HCT116 (cell line): ENCODE measurements around the gene SLC15A2. TPM values are rescaled to one million over a fixed set of nuclear protein-coding genes. Genes with fewer than 3 reads are reported as not detected.

Source experiments
- ATAC-seq: fragments of 200-7000 bp; cut with Tn5 transposase; 2 replicates; pipeline ENCODE4 v1.9.1; 2020; ENCODE audit warnings: mild to moderate bottlenecking, moderate library complexity
- BruUV-seq: library from RNA; stranded (reverse); fragments of 400-500 nt; replicated peaks from 2 replicates; lab custom pipeline; 2021; lab: Mats Ljungman, UMichigan
- CTCF ChIA-PET: fragments of 300-600 bp; sonication (Branson Sonifier 250); formaldehyde crosslinking; loops from one replicate; lab custom pipeline; 2021; ENCODE audit warnings: antibody characterized with exemption; lab: Charles Lee
- POLR2A ChIA-PET: fragments of 300-600, 350-600 bp; sonication (Branson Sonifier 250); formaldehyde crosslinking; loops from one replicate; lab custom pipeline; 2021; ENCODE audit warnings: antibody characterized with exemption; lab: Charles Lee
- RAD21 ChIA-PET, 2 experiments: fragments of 300-600 bp; sonication (Branson Sonifier 250); formaldehyde crosslinking; loops; one replicate each; lab custom pipeline; 2023; ENCODE audit warnings: low total read pairs in 2 of 2; ENCODE audit not compliant: uncharacterized antibody in 2 of 2, unreplicated experiment in 2 of 2, low non-redundant PET in 1 of 2; lab: Charles Lee
- DNase-seq: peaks from one replicate; pipeline ENCODE4 v3.0.0-alpha.2; 2010; ENCODE audit warnings: low read depth, low spot score
- H2AFZ ChIP-seq: fragments of 200-600 bp; shearing (Covaris generic), sonication (generic); 2 replicates; pipeline ENCODE4 v1.6.1; 2017; ENCODE audit warnings: low read depth, mixed run types, mixed read lengths, antibody characterized with exemption, low read length; ENCODE audit not compliant: poor library complexity, severe bottlenecking
- H3K27ac ChIP-seq: 2 replicates; pipeline ENCODE4 v1.5.1; 2012; ENCODE audit warnings: low read depth, low read length
- H3K27me3 ChIP-seq: fragments of 200-600 bp; sonication (generic); 2 replicates; pipeline ENCODE4 v1.6.1; 2016; ENCODE audit warnings: mixed run types, low read length, mixed read lengths; ENCODE audit not compliant: insufficient read depth
- H3K36me3 ChIP-seq, 2 experiments: fragments of 200-500 bp in 1 of 2; fragments of 200-600 bp in 1 of 2; sonication (Bioruptor generic) in 1 of 2; sonication (generic) in 1 of 2; 2 replicates each; pipeline versions ENCODE4 v1.5.1 to v1.6.1; 2014 to 2016; ENCODE audit warnings: low read length in 2 of 2, inconsistent platforms in 1 of 2, mixed read lengths in 1 of 2, mixed run types in 1 of 2; ENCODE audit not compliant: insufficient read depth in 2 of 2, control insufficient read depth in 1 of 2
- H3K4me1 ChIP-seq, 2 experiments: fragments of 200-600 bp in 1 of 2; sonication (generic) in 1 of 2; 2 replicates each; pipeline versions ENCODE4 v1.5.1 to v1.6.1; 2012 to 2017; ENCODE audit warnings: low read length in 2 of 2, inconsistent platforms in 1 of 2, mild to moderate bottlenecking in 1 of 2, mixed read lengths in 1 of 2, mixed run types in 1 of 2, moderate library complexity in 1 of 2; ENCODE audit not compliant: insufficient read depth in 2 of 2, control insufficient read depth in 1 of 2
- H3K4me2 ChIP-seq: fragments of 200-600 bp; sonication (generic); 2 replicates; pipeline ENCODE4 v1.6.1; 2017; ENCODE audit warnings: mixed run types, low read length, mixed read lengths
- H3K4me3 ChIP-seq, 2 experiments: fragments of 200-600 bp in 1 of 2; sonication (generic) in 1 of 2; replicated peaks in 1 of 2; 2 replicates each; pipeline ENCODE4 v1.5.1; 2011 to 2016; ENCODE audit warnings: low read length in 2 of 2, control low read depth in 1 of 2, low read depth in 1 of 2, mild to moderate bottlenecking in 1 of 2, mixed read lengths in 1 of 2, mixed run types in 1 of 2
- H3K79me2 ChIP-seq: fragments of 200-600 bp; sonication (generic); 2 replicates; pipeline ENCODE4 v1.6.1; 2017; ENCODE audit warnings: mild to moderate bottlenecking, mixed run types, low read length, moderate library complexity, mixed read lengths; ENCODE audit not compliant: insufficient read depth
- H3K9ac ChIP-seq: fragments of 200-600 bp; sonication (generic); 2 replicates; pipeline ENCODE4 v1.6.1; 2016; ENCODE audit warnings: low read length, mixed read lengths
- H3K9me2 ChIP-seq: fragments of 200-600 bp; sonication (generic), shearing (Covaris generic); 2 replicates; pipeline ENCODE4 v1.6.1; 2017; ENCODE audit warnings: mixed run types, mild to moderate bottlenecking, moderate library complexity; ENCODE audit not compliant: insufficient read depth
- H3K9me3 ChIP-seq, 2 experiments: fragments of 200-500 bp in 1 of 2; fragments of 200-600 bp in 1 of 2; sonication (Bioruptor generic) in 1 of 2; sonication (generic) in 1 of 2; 2 replicates each; pipeline ENCODE4 v1.6.1; 2014 to 2017; ENCODE audit warnings: low read length in 2 of 2, mixed read lengths in 2 of 2, inconsistent platforms in 1 of 2, low read depth in 1 of 2, mild to moderate bottlenecking in 1 of 2, mixed run types in 1 of 2, moderate library complexity in 1 of 2; ENCODE audit not compliant: control insufficient read depth in 1 of 2, insufficient read depth in 1 of 2
- H4K20me1 ChIP-seq: fragments of 200-600 bp; sonication (generic), shearing (Covaris generic); 2 replicates; pipeline ENCODE4 v1.6.1; 2017; ENCODE audit warnings: mixed run types, mild to moderate bottlenecking, moderate library complexity; ENCODE audit not compliant: insufficient read depth
- ATF3 ChIP-seq: IDR thresholded peaks from 2 replicates; pipeline ENCODE4 v1.6.1; 2012
- CTCF ChIP-seq, 3 experiments: fragments of 200-600 bp in 1 of 3; sonication (generic) in 1 of 3; IDR thresholded peaks in 2 of 3; conservative IDR thresholded peaks in 1 of 3; 2 replicates each; pipeline ENCODE4 v1.5.1; 2012 to 2017; ENCODE audit warnings: low read depth in 2 of 3, low read length in 2 of 3, antibody characterized with exemption in 1 of 3, borderline replicate concordance in 1 of 3, control low read depth in 1 of 3, mild to moderate bottlenecking in 1 of 3, mixed read lengths in 1 of 3, mixed run types in 1 of 3, moderate library complexity in 1 of 3; ENCODE audit not compliant: insufficient read depth in 1 of 3
- EZH2 ChIP-seq: fragments of 200-600 bp; sonication (generic); IDR thresholded peaks from 2 replicates; pipeline ENCODE4 v1.6.1; 2017; ENCODE audit warnings: antibody characterized with exemption, mixed run types
- FOSL1 ChIP-seq: IDR thresholded peaks from 2 replicates; pipeline ENCODE4 v1.6.1; 2012; ENCODE audit warnings: low read depth
- POLR2A ChIP-seq: IDR thresholded peaks from 2 replicates; pipeline ENCODE4 v1.7.0; 2011; ENCODE audit warnings: borderline replicate concordance; ENCODE audit not compliant: insufficient read depth, insufficient read length; ENCODE audit errors: extremely low read depth
- POLR2AphosphoS5 ChIP-seq: IDR thresholded peaks from 2 replicates; pipeline ENCODE4 v1.6.1; 2011; ENCODE audit warnings: mild to moderate bottlenecking, low read depth, low read length, moderate library complexity
- REST ChIP-seq: IDR thresholded peaks from 2 replicates; pipeline ENCODE4 v1.6.1; 2012; ENCODE audit warnings: low read depth
- TCF7L2 ChIP-seq: IDR thresholded peaks from 2 replicates; pipeline ENCODE4 v1.7.0; 2011; ENCODE audit warnings: borderline replicate concordance, inconsistent platforms; ENCODE audit not compliant: insufficient read depth, insufficient read length; ENCODE audit errors: extremely low read depth
- YY1 ChIP-seq: IDR thresholded peaks from 2 replicates; pipeline ENCODE4 v1.6.1; 2011; ENCODE audit warnings: low read length, low read depth, moderate library complexity, mild to moderate bottlenecking; ENCODE audit not compliant: insufficient replicate concordance; ENCODE audit errors: extremely low read depth
- ZBTB33 ChIP-seq: IDR thresholded peaks from 2 replicates; pipeline ENCODE4 v1.6.1; 2011; ENCODE audit warnings: mild to moderate bottlenecking, low read length, moderate library complexity; ENCODE audit not compliant: insufficient replicate concordance; ENCODE audit errors: extremely low read depth
- ZFX ChIP-seq: fragments of 450-650 bp; IDR thresholded peaks from 2 replicates; pipeline ENCODE4 v1.6.1; 2017
- intact Hi-C: fragments of 100-400 bp; cut with micrococcal nuclease; formaldehyde crosslinking; loops from 2 replicates; pipeline ENCODE4 v1.10.0; 2022
- total RNA-seq: library from RNA; stranded (reverse); gene quantifications from one replicate; pipeline ENCODE4 v1.2.1, GENCODE V29; 2021; ENCODE audit not compliant: unreplicated experiment

SLC15A2 gene
- total RNA-seq, 1 experiment from 2014 or later, result 0.96 TPM

GRCh38 chr3:121914081-121914998 is 20.1 kb downstream of the SLC15A2 start:
- TF ChIP-seq TCF7L2 (no peak), FOSL1 (no peak), ZBTB33 (no peak), POLR2A (no peak), REST (no peak), EZH2 (no peak), ATF3 (no peak), ZFX (no peak), YY1 (no peak), POLR2AphosphoS5 (no peak), CTCF (IDR thresholded peaks at IDR 0.05 in 2 of 3, conservative IDR thresholded peaks at IDR 0.05 in 1 of 3; ENCODE audit: borderline replicate concordance in 1 of 3, insufficient read depth in 1 of 3, low read depth in 2 of 3, low read length in 2 of 3) (no peak)
- Histone ChIP-seq H3K9me3 (no peaks in the 10 kb centered on the region), H3K4me3 (no peak overlapping the region), H3K4me2 (no peak overlapping the region), H3K4me1 (no peaks in the 10 kb centered on the region), H3K27ac (no peak overlapping the region), H3K9me2 (no peaks in the 10 kb centered on the region), H2AFZ (no peak overlapping the region), H4K20me1 (no peaks in the 10 kb centered on the region; the same call in 1 of the 2 replicates), H3K27me3 (no peaks in the 10 kb centered on the region), H3K36me3 (no peaks in the 10 kb centered on the region), H3K79me2 (no peaks in the 10 kb centered on the region), H3K9ac (no peak overlapping the region)
- RAD21 ChIA-PET, result no interaction called here
- BruUV-seq, result no TSS peak
- ATAC-seq, result no peak
- CTCF ChIA-PET, result no interaction called here
- POLR2A ChIA-PET, result no interaction called here
- DNase-seq, result no peak
- intact Hi-C loops, result no loop called here
